ENCODE measurements around the gene NUCB2. TPM values are rescaled to one million over a fixed set of nuclear protein-coding genes. Genes with fewer than 3 reads are reported as not detected.

NUCB2 gene
- total and polyA plus RNA-seq, 2 of the 13 experiments (the other 11 are each of a cell fraction or from before 2014, with no cell fraction given): 54.2 to 82.4 TPM

DNA sequence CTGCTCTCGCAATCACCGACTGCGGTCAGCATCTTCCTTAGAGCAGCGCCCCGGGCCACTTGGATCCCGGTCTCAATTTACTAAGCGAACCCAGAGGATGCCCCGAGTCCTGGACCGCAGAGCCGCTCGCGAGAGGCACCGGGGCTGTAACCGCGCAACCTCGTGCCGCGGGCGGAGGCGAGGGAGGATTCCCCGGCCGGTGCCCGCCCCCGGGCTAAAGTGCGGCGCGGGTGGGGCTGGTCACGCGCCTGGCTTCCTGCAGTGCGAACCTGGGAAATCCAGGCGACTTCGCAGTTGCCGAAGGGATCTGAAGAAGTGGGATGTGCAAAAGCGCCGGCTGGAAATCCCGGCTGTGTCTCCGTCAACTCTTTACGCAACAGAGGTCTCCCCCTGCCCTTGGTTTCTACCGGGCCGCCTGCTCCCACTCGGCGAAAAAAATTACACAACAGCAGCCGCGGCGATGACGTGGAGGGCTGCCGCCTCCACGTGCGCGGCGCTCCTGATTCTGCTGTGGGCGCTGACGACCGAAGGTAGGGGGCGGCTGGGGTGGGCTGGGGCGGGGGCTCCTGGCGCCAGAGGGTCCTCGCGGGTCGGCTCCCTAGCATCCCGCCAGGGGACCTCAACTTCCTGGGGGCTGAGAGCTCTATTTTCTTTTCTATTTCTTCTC is 75.1 kb downstream of the NUCB2 start, which contains the start of gene NCR3LG1 (continued):
- TF ChIP-seq, protein P1, sequence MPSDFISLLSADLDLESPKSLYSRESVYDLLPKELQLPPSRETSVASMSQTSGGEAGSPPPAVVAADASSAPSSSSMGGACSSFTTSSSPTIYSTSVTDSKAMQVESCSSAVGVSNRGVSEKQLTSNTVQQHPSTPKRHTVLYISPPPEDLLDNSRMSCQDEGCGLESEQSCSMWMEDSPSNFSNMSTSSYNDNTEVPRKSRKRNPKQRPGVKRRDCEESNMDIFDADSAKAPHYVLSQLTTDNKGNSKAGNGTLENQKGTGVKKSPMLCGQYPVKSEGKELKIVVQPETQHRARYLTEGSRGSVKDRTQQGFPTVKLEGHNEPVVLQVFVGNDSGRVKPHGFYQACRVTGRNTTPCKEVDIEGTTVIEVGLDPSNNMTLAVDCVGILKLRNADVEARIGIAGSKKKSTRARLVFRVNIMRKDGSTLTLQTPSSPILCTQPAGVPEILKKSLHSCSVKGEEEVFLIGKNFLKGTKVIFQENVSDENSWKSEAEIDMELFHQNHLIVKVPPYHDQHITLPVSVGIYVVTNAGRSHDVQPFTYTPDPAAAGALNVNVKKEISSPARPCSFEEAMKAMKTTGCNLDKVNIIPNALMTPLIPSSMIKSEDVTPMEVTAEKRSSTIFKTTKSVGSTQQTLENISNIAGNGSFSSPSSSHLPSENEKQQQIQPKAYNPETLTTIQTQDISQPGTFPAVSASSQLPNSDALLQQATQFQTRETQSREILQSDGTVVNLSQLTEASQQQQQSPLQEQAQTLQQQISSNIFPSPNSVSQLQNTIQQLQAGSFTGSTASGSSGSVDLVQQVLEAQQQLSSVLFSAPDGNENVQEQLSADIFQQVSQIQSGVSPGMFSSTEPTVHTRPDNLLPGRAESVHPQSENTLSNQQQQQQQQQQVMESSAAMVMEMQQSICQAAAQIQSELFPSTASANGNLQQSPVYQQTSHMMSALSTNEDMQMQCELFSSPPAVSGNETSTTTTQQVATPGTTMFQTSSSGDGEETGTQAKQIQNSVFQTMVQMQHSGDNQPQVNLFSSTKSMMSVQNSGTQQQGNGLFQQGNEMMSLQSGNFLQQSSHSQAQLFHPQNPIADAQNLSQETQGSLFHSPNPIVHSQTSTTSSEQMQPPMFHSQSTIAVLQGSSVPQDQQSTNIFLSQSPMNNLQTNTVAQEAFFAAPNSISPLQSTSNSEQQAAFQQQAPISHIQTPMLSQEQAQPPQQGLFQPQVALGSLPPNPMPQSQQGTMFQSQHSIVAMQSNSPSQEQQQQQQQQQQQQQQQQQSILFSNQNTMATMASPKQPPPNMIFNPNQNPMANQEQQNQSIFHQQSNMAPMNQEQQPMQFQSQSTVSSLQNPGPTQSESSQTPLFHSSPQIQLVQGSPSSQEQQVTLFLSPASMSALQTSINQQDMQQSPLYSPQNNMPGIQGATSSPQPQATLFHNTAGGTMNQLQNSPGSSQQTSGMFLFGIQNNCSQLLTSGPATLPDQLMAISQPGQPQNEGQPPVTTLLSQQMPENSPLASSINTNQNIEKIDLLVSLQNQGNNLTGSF (CRISPR knock-in tag; IDR thresholded peaks at IDR 0.05): 0 out of 2 replicates have a peak, but pooled peaks have one; percentile 79
- TF ChIP-seq ZNF605 (CRISPR knock-in tag; IDR thresholded peaks at IDR 0.05): peak; percentile 51
- TF ChIP-seq, protein P2, sequence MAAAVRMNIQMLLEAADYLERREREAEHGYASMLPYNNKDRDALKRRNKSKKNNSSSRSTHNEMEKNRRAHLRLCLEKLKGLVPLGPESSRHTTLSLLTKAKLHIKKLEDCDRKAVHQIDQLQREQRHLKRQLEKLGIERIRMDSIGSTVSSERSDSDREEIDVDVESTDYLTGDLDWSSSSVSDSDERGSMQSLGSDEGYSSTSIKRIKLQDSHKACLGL (CRISPR knock-in tag; IDR thresholded peaks at IDR 0.05): peak; percentile 85
- peak; percentile 46; the same call in 1 of the 2 replicates for TF ChIP-seq KAT8 (CRISPR knock-in tag; IDR thresholded peaks at IDR 0.05)
- no peak for TF ChIP-seq KDM1A (CRISPR knock-in tag; IDR thresholded peaks at IDR 0.05)
- TF ChIP-seq POLR2AphosphoS5 (IDR thresholded peaks at IDR 0.05; ENCODE audit: low read depth, low read length): peak; percentile 60
- no peak for TF ChIP-seq ZNF652 (CRISPR knock-in tag; IDR thresholded peaks at IDR 0.05; ENCODE audit: borderline replicate concordance, low read depth)
- TF ChIP-seq FOXJ3 (CRISPR knock-in tag; IDR thresholded peaks at IDR 0.05; ENCODE audit: borderline replicate concordance): no peak
- peak; percentile 87 for TF ChIP-seq TBX2 (CRISPR knock-in tag; IDR thresholded peaks at IDR 0.05; ENCODE audit: borderline replicate concordance)
- TF ChIP-seq, protein P3, sequence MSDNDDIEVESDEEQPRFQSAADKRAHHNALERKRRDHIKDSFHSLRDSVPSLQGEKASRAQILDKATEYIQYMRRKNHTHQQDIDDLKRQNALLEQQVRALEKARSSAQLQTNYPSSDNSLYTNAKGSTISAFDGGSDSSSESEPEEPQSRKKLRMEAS (IDR thresholded peaks at IDR 0.05): peak; percentile 92
- TF ChIP-seq, protein P4, sequence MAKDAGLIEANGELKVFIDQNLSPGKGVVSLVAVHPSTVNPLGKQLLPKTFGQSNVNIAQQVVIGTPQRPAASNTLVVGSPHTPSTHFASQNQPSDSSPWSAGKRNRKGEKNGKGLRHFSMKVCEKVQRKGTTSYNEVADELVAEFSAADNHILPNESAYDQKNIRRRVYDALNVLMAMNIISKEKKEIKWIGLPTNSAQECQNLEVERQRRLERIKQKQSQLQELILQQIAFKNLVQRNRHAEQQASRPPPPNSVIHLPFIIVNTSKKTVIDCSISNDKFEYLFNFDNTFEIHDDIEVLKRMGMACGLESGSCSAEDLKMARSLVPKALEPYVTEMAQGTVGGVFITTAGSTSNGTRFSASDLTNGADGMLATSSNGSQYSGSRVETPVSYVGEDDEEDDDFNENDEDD (CRISPR knock-in tag; IDR thresholded peaks at IDR 0.05; ENCODE audit: borderline replicate concordance): peak; percentile 84; the same call in 1 of the 2 replicates
- peak; percentile 59 for TF ChIP-seq GATAD2A (CRISPR knock-in tag; IDR thresholded peaks at IDR 0.05)
- TF ChIP-seq ISL2 (CRISPR knock-in tag; IDR thresholded peaks at IDR 0.05): 0 out of 2 replicates have a peak, but pooled peaks have one; percentile 43
- 0 out of 2 replicates have a peak, but pooled peaks have one; percentile 54 for TF ChIP-seq ZNF256 (CRISPR knock-in tag; conservative IDR thresholded peaks at IDR 0.05)
- TF ChIP-seq, protein P5, sequence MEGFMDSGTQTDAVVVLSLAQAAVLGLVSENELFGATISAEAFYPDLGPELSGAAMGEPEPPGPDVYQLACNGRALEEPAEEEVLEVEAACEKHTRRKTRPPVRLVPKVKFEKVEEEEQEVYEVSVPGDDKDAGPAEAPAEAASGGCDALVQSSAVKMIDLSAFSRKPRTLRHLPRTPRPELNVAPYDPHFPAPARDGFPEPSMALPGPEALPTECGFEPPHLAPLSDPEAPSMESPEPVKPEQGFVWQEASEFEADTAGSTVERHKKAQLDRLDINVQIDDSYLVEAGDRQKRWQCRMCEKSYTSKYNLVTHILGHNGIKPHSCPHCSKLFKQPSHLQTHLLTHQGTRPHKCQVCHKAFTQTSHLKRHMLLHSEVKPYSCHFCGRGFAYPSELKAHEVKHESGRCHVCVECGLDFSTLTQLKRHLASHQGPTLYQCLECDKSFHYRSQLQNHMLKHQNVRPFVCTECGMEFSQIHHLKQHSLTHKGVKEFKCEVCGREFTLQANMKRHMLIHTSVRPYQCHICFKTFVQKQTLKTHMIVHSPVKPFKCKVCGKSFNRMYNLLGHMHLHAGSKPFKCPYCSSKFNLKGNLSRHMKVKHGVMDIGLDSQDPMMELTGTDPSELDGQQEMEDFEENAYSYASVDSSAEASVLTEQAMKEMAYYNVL (CRISPR knock-in tag; IDR thresholded peaks at IDR 0.05; ENCODE audit: borderline replicate concordance): 0 out of 2 replicates have a peak, but pooled peaks have one; percentile 19
- no peak for TF ChIP-seq MTA3 (CRISPR knock-in tag; IDR thresholded peaks at IDR 0.05)
- TF ChIP-seq MYNN (CRISPR knock-in tag; IDR thresholded peaks at IDR 0.05; ENCODE audit: low read depth): peak; percentile 52; the same call in 1 of the 2 replicates
- TF ChIP-seq, protein P6, sequence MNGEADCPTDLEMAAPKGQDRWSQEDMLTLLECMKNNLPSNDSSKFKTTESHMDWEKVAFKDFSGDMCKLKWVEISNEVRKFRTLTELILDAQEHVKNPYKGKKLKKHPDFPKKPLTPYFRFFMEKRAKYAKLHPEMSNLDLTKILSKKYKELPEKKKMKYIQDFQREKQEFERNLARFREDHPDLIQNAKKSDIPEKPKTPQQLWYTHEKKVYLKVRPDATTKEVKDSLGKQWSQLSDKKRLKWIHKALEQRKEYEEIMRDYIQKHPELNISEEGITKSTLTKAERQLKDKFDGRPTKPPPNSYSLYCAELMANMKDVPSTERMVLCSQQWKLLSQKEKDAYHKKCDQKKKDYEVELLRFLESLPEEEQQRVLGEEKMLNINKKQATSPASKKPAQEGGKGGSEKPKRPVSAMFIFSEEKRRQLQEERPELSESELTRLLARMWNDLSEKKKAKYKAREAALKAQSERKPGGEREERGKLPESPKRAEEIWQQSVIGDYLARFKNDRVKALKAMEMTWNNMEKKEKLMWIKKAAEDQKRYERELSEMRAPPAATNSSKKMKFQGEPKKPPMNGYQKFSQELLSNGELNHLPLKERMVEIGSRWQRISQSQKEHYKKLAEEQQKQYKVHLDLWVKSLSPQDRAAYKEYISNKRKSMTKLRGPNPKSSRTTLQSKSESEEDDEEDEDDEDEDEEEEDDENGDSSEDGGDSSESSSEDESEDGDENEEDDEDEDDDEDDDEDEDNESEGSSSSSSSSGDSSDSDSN (CRISPR knock-in tag; IDR thresholded peaks at IDR 0.05): peak; percentile 34; the same call in 1 of the 2 replicates
